GM19455 (cell line): ENCODE results near the gene SUPT20HL1.

Experiments used
- ATAC-seq: cut with Tn5 transposase; IDR thresholded peaks from one replicate; pipeline ENCODE4 v1.9.1; 2021; ENCODE audit not compliant: unreplicated experiment

Gene SUPT20HL1

GRCh38 chrX:24396236-24396930 is 35.9 kb downstream of the SUPT20HL1 start:
- no peak for ATAC-seq

DNA sequence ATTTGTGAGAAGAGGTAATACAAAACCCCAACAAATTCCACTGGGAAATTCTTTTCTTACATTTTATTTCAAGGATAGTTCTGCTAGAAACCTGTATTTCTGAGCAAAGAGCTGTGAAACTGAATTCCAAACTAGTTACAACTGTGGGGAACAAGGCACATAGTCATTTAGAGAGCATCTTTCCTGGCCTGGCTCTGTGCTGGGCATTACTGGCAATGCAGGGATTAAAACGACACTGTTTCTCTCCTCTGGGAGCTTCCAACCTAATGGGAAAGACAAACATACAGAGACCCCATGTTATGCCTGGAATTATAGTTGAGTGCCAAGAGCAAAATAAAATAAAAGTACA is 36.5 kb downstream of the SUPT20HL1 start:
- no peak for ATAC-seq

- ATAC-seq = no peak
Observed at GRCh38 chrX:24398766-24399165, 38.3 kb downstream of the SUPT20HL1 start.

DNA sequence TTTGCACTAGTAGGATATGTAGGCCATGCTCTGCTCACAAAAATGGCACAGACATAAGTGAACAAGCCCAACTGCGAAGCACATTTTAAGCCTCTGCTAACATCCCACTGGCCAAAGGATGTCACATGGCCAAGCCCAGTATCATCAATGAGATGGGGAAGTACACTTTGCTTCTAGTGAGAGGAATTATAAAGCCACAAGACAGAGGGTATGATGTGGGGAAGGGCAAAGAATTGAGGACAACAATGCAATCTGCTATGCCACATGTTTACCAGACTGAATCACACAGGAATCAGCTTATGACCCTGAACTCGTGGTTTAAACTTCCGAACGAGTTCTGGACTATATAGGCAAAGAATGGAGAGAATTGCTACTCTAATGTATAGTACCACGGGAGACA is 39.1 kb downstream of the SUPT20HL1 start:
- ATAC-seq = no peak

DNA sequence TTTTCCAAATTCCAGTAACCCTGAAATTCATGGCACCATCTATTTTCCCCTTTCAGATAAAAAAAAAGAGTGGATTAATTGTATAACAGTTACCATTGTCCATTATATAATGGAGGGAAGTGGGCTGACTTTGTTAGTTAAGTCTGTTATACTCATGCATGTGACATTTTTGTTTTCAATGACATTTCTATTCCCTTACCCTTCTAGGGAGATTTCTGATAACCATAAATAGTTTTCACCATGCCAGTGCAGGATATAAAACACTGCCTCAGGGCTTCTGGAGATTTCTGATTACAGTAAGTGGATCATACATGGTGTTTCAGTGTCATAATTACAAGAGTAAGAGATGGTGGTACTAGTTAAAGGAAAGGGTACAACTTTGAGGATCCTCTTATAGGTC is 45.5 kb downstream of the SUPT20HL1 start:
- no peak for ATAC-seq
